D721Med (cell line): Measurements from ENCODE around the gene MTX1.
A peak's percentile ranks its signal among the peaks of the same experiment; 100 is the strongest.
"Not testable (repeated sequence)": the region's sequence is repeated elsewhere in the genome, so short reads cannot be mapped to it uniquely, and the experiment has no call there.

Experiments
- DNase-seq: peaks from one replicate; pipeline ENCODE4 v3.0.0; 2011; ENCODE audit warnings: low spot score; ENCODE audit not compliant: insufficient read length
- FAIRE-seq: peaks from 2 replicates; lab custom pipeline; 2011; peaks lifted over from hg19 to GRCh38; lab: Jason Lieb, UNC
- TF ChIP-seq, protein P1 (sequence below): IDR thresholded peaks from 2 replicates; pipeline ENCODE4 v1.5.1; 2012; ENCODE audit warnings: mild to moderate bottlenecking, control low read depth; ENCODE audit not compliant: insufficient read depth; ENCODE audit errors: missing control alignments

The MTX1 gene

GRCh38 chr1:155218854-155219591 lies 10.5 kb downstream of the MTX1 start:
- TF ChIP-seq, protein P1, sequence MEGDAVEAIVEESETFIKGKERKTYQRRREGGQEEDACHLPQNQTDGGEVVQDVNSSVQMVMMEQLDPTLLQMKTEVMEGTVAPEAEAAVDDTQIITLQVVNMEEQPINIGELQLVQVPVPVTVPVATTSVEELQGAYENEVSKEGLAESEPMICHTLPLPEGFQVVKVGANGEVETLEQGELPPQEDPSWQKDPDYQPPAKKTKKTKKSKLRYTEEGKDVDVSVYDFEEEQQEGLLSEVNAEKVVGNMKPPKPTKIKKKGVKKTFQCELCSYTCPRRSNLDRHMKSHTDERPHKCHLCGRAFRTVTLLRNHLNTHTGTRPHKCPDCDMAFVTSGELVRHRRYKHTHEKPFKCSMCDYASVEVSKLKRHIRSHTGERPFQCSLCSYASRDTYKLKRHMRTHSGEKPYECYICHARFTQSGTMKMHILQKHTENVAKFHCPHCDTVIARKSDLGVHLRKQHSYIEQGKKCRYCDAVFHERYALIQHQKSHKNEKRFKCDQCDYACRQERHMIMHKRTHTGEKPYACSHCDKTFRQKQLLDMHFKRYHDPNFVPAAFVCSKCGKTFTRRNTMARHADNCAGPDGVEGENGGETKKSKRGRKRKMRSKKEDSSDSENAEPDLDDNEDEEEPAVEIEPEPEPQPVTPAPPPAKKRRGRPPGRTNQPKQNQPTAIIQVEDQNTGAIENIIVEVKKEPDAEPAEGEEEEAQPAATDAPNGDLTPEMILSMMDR = no peak
- DNase-seq = peak; percentile 79
- FAIRE-seq = peak; percentile 25

- TF ChIP-seq, protein P1 = no peak
- DNase-seq = no peak
- no peak for FAIRE-seq
Measured at GRCh38 chr1:155219592-155220031, 11.1 kb downstream of the MTX1 start.

DNA sequence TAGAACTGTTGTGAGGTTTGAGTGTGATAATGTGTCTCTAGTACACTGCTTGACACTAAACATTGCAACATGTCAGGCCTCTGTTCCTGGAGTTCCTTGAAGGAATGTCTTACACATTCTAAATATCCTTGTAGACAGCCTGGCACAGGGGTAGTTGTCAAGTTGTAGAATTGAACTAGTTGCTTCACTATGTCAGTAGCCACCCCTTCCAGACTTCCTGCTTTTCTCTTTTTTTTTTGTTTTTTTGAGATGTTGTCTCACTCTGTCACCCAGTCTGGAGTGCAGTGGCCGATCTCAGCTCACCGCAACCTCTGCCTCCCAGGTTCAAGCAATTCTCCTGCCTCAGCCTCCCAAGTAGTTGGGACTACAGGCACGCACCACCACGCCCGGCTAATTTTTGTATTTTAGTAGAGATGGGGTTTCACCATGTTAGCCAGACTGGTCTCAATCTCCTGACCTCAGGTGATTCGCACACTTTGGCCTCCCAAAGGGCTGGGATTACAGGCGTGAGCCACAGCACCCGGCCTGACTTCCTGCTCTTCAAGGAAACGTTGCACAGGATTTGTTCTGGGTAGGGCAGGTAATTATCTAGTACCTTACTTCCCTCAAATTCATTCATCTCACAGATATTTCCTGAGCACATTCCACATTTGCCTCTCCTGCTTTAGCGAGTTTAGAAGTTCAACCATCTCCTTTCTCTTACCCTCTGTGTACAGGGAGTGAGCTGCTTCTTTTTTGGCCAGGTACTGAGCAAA lies 11.9 kb downstream of the MTX1 start:
- not testable (repeated sequence) for DNase-seq, FAIRE-seq

DNA sequence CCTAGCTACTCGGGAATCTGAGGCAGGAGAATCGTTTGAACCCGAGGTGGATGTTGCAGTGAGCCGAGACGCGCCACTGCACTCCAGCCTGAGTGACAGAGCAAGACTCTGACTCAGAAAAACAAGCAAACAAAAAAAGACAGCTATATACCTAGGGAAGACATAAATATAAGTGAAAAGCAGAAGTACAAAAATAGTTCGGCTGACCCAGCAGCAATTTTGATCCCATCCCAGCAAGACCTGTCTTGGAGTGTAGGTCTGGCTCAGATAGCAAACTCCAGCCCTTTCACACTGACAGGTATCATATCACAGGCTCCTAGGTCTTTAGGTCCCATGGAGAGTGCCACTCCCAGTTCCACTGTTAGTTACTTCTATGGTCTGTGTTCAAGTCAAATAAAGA lies 14.6 kb downstream of the MTX1 start:
- FAIRE-seq (no peak), DNase-seq (no peak)
- TF ChIP-seq, protein P1 = no peak

DNA sequence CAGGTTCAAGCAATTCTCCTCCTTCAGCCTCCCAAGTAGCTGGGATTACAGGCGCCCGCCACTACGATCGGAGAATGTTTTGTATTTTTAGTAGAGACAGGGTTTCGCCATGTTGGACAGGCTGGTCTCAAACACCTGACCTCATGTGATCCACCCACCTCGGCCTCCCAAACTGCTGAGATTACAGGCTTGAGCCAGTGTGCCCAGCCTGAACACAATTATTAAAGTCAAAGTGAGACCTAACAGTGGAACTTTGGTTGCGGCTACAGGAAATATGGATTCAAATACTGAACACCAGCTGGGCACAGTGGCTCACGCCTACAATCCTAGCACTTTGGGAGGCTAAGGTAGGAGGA lies 16.9 kb downstream of the MTX1 start:
- not testable (repeated sequence) for FAIRE-seq, DNase-seq

GRCh38 chr1:155226188-155226909 lies 17.9 kb downstream of the MTX1 start:
- DNase-seq (no peak), FAIRE-seq (no peak)
- TF ChIP-seq, protein P1 = peak; percentile 79

GRCh38 chr1:155226910-155227260 lies 18.4 kb downstream of the MTX1 start:
- DNase-seq = no peak
- TF ChIP-seq, protein P1 = no peak

More at GRCh38 chr1:155226910-155227260, 18.4 kb downstream of the MTX1 start:
- FAIRE-seq = no peak
